SK-N-SH treated with all-trans-retinoic acid at 6 μM for 48 hours (cell line): Measurements from ENCODE around the gene CTIF.

Experiments
- ARNTL ChIP-seq: fragments of 450-650 bp; formaldehyde crosslinking; IDR thresholded peaks from 2 replicates; pipeline ENCODE4 v1.5.0; 2020; ENCODE audit warnings: low read depth, mild to moderate bottlenecking, moderate library complexity, borderline replicate concordance
- BACH2 ChIP-seq: fragments of 250-450 bp; sonication (Bioruptor Pico); IDR thresholded peaks from 2 replicates; pipeline ENCODE4 v1.9.0; 2021; ENCODE audit warnings: mild to moderate bottlenecking, borderline replicate concordance
- ISL1 ChIP-seq: fragments of 250-450 bp; sonication (Bioruptor Pico); IDR thresholded peaks from 2 replicates; pipeline ENCODE4 v2.1.2; 2022; ENCODE audit warnings: mild to moderate bottlenecking, moderate library complexity
- OSR1 ChIP-seq: fragments of 250-450 bp; sonication (Bioruptor Pico); IDR thresholded peaks from 2 replicates; pipeline ENCODE4 v1.8.0; 2022; ENCODE audit warnings: moderate library complexity, mild to moderate bottlenecking, inconsistent platforms
- POU6F1 ChIP-seq: fragments of 250-450 bp; sonication (Bioruptor Pico); IDR thresholded peaks from 2 replicates; pipeline ENCODE4 v1.8.0; 2021; ENCODE audit warnings: low read depth, mild to moderate bottlenecking, moderate library complexity, borderline replicate concordance
- TCF4 ChIP-seq: fragments of 250-450 bp; sonication (Bioruptor Pico); IDR thresholded peaks from 2 replicates; pipeline ENCODE4 v1.8.0; 2021; ENCODE audit warnings: mild to moderate bottlenecking, moderate library complexity, borderline replicate concordance
- TOX ChIP-seq: fragments of 250-450 bp; sonication (Bioruptor Pico); IDR thresholded peaks from 2 replicates; pipeline ENCODE4 v1.8.0; 2021; ENCODE audit warnings: mild to moderate bottlenecking, moderate library complexity, borderline replicate concordance
- TSHZ2 ChIP-seq: fragments of 250-450 bp; sonication (Bioruptor Pico); IDR thresholded peaks from 2 replicates; pipeline ENCODE4 v1.5.0; 2020; ENCODE audit warnings: mild to moderate bottlenecking, moderate library complexity
- ZNF70 ChIP-seq: fragments of 450-650 bp; formaldehyde crosslinking; IDR thresholded peaks from 2 replicates; pipeline ENCODE4 v1.5.0; 2020; ENCODE audit warnings: mild to moderate bottlenecking, moderate library complexity
- TF ChIP-seq, protein P1 (sequence below): fragments of 250-450 bp; sonication (Bioruptor Pico); IDR thresholded peaks from 2 replicates; pipeline ENCODE4 v1.8.0; 2020; ENCODE audit warnings: mild to moderate bottlenecking, moderate library complexity, borderline replicate concordance

GRCh38 chr18:48889115-48889941 lies 350.5 kb downstream of the CTIF start:
- no peak for TF ChIP-seq ARNTL
- no peak for TF ChIP-seq TCF4 (CRISPR knock-in tag)
- TF ChIP-seq BACH2 (CRISPR knock-in tag), result no peak
- no peak for TF ChIP-seq ZNF70 (CRISPR knock-in tag)
- no peak for TF ChIP-seq POU6F1 (CRISPR knock-in tag)
- no peak for TF ChIP-seq OSR1 (CRISPR knock-in tag)
- TF ChIP-seq, protein P1, sequence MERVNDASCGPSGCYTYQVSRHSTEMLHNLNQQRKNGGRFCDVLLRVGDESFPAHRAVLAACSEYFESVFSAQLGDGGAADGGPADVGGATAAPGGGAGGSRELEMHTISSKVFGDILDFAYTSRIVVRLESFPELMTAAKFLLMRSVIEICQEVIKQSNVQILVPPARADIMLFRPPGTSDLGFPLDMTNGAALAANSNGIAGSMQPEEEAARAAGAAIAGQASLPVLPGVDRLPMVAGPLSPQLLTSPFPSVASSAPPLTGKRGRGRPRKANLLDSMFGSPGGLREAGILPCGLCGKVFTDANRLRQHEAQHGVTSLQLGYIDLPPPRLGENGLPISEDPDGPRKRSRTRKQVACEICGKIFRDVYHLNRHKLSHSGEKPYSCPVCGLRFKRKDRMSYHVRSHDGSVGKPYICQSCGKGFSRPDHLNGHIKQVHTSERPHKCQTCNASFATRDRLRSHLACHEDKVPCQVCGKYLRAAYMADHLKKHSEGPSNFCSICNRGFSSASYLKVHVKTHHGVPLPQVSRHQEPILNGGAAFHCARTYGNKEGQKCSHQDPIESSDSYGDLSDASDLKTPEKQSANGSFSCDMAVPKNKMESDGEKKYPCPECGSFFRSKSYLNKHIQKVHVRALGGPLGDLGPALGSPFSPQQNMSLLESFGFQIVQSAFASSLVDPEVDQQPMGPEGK, result no peak
- TF ChIP-seq ISL1 (CRISPR knock-in tag), result no peak
- TF ChIP-seq TOX, result no peak
- no peak for TF ChIP-seq TSHZ2
